BE2C (cell line): ENCODE data around the gene PCDHGA6.

Experiments used
- DNase-seq: peaks from one replicate; pipeline ENCODE4 v3.0.0-alpha.2; 2020
- H3K27me3 ChIP-seq: fragments of 250-450 bp; sonication (Bioruptor Pico); 2 replicates; pipeline ENCODE4 v1.5.1; 2020; ENCODE audit warnings: mild to moderate bottlenecking
- H3K36me3 ChIP-seq: fragments of 250-450 bp; sonication (Bioruptor Pico); 2 replicates; pipeline ENCODE4 v1.5.1; 2020; ENCODE audit warnings: mild to moderate bottlenecking
- H3K4me1 ChIP-seq: fragments of 250-450 bp; sonication (Bioruptor Pico); 2 replicates; pipeline ENCODE4 v1.5.1; 2020
- H3K4me3 ChIP-seq: 2 replicates; pipeline ENCODE4 v1.5.1; 2011; ENCODE audit warnings: low read depth, low read length
- H3K9me3 ChIP-seq: fragments of 250-450 bp; sonication (Bioruptor Pico); 2 replicates; pipeline ENCODE4 v1.5.1; 2020
- CTCF ChIP-seq: IDR thresholded peaks from 2 replicates; pipeline ENCODE4 v1.5.1; 2012; ENCODE audit warnings: mild to moderate bottlenecking, low read depth, low read length

The PCDHGA6 gene

GRCh38 chr5:141421489-141421855, 47.8 kb downstream of the PCDHGA6 start:
- no peak overlapping the region for H3K4me3 ChIP-seq
- peaks cover 8% of the 10 kb centered on the region; the same call in 1 of the 2 replicates for H3K36me3 ChIP-seq
- H3K4me1 ChIP-seq = no peaks in the 10 kb centered on the region
- no peaks in the 10 kb centered on the region for H3K27me3 ChIP-seq
- TF ChIP-seq CTCF = no peak
- no peak for DNase-seq
- no peaks in the 10 kb centered on the region; the same call in 1 of the 2 replicates for H3K9me3 ChIP-seq

- H3K36me3 ChIP-seq = peaks cover 13% of the 10 kb centered on the region; the same call in 1 of the 2 replicates
- peaks cover 5% of the 10 kb centered on the region; the same call in 1 of the 2 replicates for H3K9me3 ChIP-seq
- no peak for DNase-seq
- H3K4me1 ChIP-seq = no peaks in the 10 kb centered on the region
- TF ChIP-seq CTCF = no peak
- H3K27me3 ChIP-seq = no peaks in the 10 kb centered on the region
- H3K4me3 ChIP-seq = no peak overlapping the region
Observed at GRCh38 chr5:141422742-141423291, 49.1 kb downstream of the PCDHGA6 start.

- no peak for TF ChIP-seq CTCF
- Histone ChIP-seq H3K4me3 (no peak overlapping the region), H3K4me1 (no peaks in the 10 kb centered on the region), H3K27me3 (no peaks in the 10 kb centered on the region), H3K9me3 (peaks cover 9% of the 10 kb centered on the region; the same call in 1 of the 2 replicates), H3K36me3 (peaks cover 13% of the 10 kb centered on the region; the same call in 1 of the 2 replicates)
- no peak for DNase-seq
Observed at GRCh38 chr5:141427783-141428426, 54.2 kb downstream of the PCDHGA6 start.
